GF-D8 (cell line): ENCODE data around the gene MECP2.

Source experiments
- DNase-seq: peaks from one replicate; lab custom pipeline; 2025; lab: John Stamatoyannopoulos, UW

The MECP2 gene

GRCh38 chrX:154115750-154116149 is 18.2 kb upstream of the MECP2 start:
- DNase-seq = no peak

DNA sequence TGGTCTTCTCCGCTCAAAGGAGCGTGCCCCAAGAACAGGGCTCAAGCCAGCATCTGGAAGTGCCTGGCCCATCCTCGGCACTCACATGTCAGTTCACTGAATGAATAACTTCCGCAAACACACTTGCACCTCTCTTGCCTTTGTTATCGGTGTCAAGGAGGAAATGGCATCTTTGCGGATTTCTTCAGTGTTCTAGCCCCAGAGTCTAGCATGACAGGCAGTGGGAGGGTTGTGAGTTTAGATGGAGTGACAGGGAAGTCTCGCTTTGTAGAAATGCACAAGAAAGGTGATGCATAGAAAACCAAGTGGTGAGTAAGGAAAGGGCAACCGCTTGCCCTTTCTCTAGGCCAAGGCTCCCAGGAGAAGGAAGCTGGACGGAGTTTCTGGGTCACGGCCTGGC is 17.6 kb upstream of the MECP2 start:
- no peak for DNase-seq

DNA sequence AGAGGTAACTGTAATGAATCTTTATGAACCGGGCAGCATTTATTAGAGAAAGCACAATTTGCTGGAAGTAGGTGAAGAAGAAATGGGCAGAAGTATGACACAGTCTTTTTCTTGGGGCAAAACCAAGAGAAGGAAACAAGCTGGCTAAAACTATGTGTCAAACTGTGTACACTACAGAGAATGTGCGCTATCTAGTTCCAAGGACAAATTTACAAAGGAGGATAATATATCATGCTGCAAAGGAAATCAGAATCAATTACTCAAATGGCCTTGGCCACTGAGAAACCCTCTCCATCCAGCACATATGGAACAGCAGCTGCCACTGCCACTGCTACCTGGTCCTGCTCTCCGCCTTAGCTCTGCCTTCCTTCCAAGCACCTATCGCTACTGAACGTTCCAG is 17.1 kb upstream of the MECP2 start:
- no peak for DNase-seq

GRCh38 chrX:154113729-154114128 is 16.2 kb upstream of the MECP2 start:
- DNase-seq = no peak

DNA sequence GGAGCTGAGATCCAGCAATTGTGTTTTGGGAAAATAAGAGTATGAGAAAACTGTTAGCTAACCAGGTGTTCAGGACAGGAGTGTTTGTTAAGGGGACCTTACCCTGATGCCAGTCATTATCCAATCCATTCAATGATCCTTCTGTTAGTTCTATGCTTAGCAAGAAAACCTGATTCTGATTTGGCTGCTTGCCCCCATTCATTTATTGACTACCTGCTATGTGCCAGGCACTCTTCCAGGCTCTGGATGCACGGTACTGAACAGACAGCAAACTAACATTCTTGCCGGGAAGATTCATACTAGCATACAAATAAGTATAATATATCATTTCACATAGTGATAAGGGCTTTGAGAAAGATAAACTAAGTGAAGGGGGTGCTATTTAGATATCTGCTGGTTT is 1.0 kb upstream of the MECP2 start:
- DNase-seq = no peak

DNA sequence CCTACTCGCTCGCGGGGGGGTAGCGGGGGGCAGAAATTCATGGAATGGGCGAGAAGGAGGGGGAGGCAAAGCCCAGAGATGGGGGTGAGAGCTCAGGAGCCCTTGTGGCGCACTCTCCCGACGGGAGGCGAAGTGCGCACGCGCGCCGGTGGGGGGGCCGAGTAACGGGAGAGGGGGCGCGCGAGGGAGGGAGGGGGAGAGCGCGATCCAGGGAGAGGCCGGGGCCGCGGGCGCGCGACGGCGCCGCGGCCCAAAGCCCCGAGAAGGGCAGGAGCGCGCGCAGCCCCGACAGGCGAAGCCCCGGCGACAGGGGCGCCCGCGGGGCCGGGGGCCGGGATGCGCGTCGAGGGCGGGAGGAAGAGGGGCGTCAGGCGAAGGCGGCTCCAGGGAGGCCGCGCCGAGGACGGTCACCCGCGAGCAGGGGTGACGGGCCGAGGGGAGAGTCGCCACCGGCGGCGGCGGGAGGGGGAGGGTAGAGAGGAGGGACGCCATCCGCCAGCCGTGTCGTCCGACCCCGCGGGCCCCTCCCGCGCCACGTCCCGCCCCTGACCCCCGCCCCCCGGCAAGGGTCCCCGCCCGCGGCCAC is 421 bp downstream of the MECP2 start:
- no peak for DNase-seq

DNA sequence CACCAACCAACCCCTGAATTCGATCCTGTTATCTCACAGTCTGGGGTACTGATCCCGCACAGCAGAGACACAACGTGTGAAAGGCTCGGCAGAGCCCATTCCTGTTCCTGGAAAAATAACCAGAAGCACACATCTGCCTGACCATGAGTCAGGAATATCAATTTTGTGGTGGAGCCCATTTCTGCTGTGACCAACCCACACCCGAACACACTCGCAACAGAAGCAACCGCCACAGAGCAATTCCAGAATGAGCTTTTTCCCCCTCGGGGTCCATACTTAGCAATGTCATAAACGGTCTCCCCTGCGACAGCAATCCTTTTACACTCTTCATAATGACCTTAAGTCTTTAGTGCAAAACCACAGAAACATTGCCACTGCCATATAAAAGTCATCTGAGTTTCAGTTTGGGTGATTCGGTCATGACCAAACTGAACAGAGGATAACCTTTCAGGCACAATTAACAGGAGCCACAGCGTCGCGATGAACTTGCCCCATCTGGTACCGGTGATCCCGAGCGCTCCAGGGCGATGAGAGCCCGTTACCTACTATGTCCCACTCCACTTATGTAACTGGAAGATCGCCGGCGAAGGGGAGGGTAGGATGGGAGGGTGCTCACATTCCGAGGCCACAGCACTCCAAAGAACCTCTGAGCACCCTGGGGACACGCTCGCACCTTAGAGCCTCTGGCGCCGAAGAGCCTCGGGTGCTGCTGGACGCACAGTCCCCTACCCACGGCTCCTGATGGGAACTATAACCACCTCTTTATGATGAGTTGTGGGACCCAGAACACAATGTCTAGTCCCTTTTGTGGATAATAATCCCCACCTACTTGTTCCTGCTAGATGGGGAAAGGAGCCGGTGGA is 1.1 kb downstream of the MECP2 start:
- no peak for DNase-seq

GRCh38 chrX:154094833-154095232 is 2.7 kb downstream of the MECP2 start:
- DNase-seq = no peak

GRCh38 chrX:154093965-154094364 is 3.6 kb downstream of the MECP2 start:
- no peak for DNase-seq

- DNase-seq = no peak
These were observed 5.1 kb downstream of the MECP2 start for GRCh38 chrX:154092371-154092770.

GRCh38 chrX:154091678-154092077 is 5.8 kb downstream of the MECP2 start:
- no peak for DNase-seq

GRCh38 chrX:154090731-154091130 is 6.8 kb downstream of the MECP2 start:
- DNase-seq = no peak

DNA sequence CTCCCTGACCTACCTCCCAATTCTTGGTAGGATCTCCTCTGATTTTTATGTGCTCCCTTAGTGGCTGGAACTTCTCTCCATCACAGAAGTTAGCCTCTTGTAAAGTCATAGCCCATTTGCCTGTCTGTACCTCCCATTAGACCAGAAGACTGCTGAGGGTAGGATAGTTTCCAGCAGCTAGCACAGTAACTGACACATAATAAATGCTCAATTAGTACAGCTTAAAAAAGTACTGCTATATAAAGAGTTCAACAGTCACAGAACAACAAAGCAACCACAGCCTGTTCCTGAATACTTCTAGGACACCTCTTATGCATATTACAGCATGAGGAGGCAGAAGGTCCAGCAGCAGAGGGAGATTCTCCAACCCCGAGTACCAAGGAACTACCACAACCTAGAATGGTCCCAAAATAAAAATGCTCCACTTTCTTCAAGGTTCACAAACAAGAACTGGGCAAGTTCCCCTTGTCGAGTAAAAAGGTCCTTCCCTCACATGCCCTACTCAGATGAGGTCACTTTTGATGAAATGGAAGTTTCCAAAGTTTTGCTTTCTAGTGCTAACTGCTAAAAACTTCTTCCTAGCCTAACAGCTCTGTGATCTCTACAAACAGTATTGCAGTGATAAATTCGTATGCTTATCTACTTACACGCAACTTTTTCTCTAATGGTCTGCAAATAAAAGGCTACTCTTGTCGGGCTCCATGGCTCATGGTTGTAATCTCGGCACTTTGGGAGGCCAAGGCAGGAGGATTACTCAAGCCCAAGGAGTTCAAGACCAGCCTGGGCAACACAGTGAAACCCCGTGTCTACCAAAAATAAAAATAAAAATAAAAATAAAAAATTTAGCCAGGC is 12.8 kb downstream of the MECP2 start:
- no peak for DNase-seq

- no peak for DNase-seq
These were observed 14.4 kb downstream of the MECP2 start for GRCh38 chrX:154083126-154083517.

- DNase-seq = no peak
These were observed 15.0 kb downstream of the MECP2 start for GRCh38 chrX:154082396-154083125.

DNA sequence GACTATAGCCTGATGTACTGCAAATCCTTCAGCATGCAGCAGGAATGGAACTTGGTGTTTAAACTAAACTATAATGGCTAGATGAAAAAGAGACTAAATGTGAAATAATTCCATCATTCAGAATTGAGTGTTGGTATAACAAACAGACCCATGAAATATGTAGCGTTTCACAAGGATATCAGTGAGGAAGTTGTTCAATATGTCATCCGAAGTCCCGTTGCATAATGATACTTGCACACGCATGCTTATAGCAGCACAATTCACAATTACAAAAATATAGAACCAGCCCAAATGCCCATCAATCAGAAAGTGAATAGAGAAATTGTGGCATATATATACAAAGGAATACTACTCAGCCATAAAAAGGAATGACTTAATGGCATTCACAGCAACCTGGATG is 20.4 kb downstream of the MECP2 start:
- no peak for DNase-seq

- no peak for DNase-seq
These were observed 23.3 kb downstream of the MECP2 start for GRCh38 chrX:154074199-154074598.

DNA sequence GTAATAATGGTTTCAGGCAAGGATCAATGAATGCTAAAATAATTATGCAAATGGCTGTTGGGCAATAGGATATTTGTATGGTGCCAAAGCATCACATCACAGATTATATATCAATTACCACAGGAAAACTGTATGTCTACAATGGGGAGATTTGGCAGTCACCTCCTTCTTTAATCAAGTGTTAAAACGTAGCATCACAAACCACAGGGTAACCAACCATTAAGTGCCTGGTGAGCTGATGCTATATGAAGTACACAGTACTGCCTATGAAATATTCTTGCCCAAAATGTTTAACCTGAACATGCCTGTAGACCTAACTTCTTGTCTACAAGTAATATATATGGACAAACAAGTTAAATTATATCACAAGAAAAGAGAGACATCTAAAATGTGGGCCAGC is 25.3 kb downstream of the MECP2 start:
- DNase-seq = no peak

GRCh38 chrX:154068560-154068959 is 29.0 kb downstream of the MECP2 start:
- DNase-seq = no peak

- no peak for DNase-seq
These were observed 32.7 kb downstream of the MECP2 start for GRCh38 chrX:154064637-154065435.

DNA sequence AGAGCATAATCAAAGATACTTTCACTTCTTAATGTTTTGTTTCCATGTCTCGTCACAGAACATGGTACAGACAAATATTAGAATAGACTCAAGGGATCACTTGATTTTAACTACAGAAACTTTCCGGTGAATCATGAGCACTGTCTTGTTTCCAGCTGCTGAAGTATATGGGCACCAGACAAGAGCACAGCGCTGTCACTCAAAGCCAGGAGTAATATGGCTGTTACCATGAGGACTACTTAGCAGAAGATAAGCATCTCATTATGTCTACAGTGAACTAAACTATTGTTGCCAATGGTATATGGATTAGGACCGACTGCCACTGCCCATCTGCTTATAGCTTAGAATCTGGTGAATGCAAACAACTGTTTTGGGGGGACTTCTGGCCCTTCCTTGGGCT is 34.3 kb downstream of the MECP2 start:
- no peak for DNase-seq
